HG02642 (cell line): ENCODE data around the gene CENATAC.
"Not testable (repeated sequence)": the region's sequence is repeated elsewhere in the genome, so short reads cannot be mapped to it uniquely, and the experiment has no call there.

ENCODE experiments used
- ATAC-seq: cut with Tn5 transposase; IDR thresholded peaks from one replicate; pipeline ENCODE4 v1.9.1; 2021; ENCODE audit warnings: mild to moderate bottlenecking; ENCODE audit not compliant: unreplicated experiment, poor library complexity

Gene CENATAC

DNA sequence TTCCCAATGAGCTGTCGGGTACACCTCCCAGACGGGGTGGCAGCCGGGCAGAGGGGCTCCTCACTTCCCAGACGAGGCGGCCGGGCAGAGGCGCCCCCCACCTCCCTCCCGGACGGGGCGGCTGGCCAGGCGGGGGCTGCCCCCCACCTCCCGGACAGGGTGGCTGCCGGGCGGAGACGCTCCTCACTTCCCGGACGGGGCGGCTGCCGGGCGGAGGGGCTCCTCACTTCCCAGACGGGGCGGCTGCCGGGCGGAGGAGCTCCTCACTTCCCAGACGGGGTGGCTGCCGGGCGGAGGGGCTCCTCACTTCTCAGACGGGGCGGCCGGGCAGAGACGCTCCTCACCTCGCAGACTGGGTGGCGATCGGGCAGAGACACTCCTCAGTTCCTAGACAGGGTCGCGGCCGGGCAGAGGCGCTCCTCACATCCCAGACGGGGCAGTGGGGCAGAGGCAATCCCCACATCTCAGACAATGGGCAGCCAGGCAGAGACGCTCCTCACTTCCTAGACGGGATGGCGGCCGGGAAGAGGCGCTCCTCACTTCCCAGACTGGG, 6.4 kb upstream of the CENATAC start:
- not testable (repeated sequence) for ATAC-seq

- peak; percentile 7 for ATAC-seq
Measured at GRCh38 chr11:118996926-118997626, 862 bp upstream of the CENATAC start.

DNA sequence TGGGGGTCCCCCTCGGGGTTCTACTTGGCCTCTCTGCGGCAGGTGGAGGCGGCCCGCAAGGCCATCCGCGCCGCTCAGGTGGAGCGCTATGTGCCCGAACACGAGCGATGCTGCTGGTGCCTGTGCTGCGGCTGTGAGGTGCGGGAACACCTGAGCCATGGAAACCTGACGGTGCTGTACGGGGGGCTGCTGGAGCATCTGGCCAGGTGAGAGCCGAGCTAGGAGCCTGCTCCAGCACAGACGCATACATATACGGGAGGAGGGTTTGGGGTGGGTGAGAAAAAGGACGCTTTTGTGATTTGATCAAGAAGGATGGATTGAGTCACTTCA, 415 bp downstream of the CENATAC start:
- ATAC-seq: no peak

GRCh38 chr11:118998822-118999221, 884 bp downstream of the CENATAC start:
- no peak for ATAC-seq

- no peak for ATAC-seq
Measured at GRCh38 chr11:119000906-119001305, 3.0 kb downstream of the CENATAC start.

- ATAC-seq: no peak
Measured at GRCh38 chr11:119006656-119007055, 8.7 kb downstream of the CENATAC start.

DNA sequence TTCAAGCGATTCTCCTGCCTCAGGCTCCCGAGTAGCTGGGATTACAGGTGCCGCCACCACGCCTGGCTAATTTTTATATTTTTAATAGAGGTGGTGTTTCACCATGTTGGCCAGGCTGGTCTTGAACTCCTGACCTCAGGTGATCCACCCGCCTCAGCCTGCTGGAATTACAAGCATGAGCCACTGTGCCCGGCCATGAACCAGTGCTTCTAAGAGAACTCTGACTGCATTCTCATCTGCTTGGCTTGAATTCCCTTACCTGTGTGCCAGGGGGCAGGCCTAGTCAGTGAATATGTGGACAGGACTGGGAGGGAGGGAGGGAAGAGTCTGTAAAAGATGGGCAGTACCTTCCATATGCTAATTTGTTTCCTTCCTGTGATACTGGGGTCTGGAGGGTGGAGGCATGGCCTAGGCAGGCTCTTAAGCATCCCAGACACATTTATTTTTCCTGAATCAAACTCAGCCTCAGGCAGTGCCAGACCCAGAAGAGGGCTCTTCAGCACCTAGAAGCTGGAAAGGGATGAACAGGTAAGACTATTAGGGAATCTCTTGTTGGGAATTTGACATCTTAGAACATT, 13.6 kb downstream of the CENATAC start:
- no peak for ATAC-seq

DNA sequence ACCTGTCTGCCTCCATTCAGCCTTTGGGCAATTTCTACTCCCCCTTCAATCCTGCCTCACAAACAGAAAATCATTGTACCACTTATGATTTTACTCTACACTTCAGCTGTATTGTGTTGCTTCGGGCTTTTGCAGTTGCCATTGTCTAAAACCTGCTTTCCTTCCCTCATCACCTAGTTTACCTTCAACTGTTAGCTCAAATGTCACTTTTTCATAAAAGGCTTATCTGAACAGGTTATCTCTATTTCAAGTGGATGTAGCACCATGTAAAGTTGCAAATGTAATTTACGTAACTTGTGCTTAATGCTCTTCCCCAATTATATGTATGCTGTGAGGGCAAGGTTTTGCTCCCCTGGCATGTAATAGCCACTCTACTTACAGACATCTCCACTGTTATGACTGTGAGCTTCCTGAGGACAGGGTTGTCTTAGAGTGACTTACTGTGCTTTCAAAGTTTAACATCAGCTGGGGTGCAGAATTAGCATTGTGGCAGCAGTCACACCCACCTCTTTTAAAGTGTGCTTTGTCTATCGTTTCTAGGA, 14.8 kb downstream of the CENATAC start:
- ATAC-seq: no peak

GRCh38 chr11:119014209-119014924, 16.4 kb downstream of the CENATAC start:
- ATAC-seq: no peak

DNA sequence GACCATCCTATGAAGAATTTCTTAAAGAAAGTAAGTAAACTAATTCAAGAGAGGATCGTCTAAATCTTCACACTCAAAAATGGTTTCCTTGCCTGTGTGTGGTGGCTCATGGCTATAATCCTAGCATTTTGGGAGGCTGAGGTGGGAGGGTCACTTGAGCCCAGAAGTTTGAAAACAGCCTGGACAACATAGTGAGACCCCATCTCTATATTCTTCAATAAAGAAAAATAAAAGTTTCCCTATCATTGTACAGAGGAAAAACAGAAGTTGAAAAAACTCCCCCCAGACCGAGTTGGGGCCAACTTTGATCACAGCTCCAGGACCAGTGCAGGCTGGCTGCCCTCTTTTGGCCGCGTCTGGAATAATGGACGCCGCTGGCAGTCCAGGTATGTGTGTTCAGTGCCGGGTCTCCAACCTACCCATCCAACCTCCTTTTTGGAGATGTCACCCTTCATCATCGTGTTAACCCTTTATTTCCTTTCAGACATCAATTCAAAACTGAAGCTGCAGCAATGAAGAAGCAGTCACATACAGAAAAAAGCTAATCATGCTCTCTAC, 17.2 kb downstream of the CENATAC start:
- ATAC-seq: no peak

GRCh38 chr11:119016216-119017009, 18.5 kb downstream of the CENATAC start:
- ATAC-seq: no peak

GRCh38 chr11:119017377-119017776, 19.4 kb downstream of the CENATAC start:
- not testable (repeated sequence) for ATAC-seq

- ATAC-seq: peak; percentile 90
Measured at GRCh38 chr11:119018074-119018938, 20.4 kb downstream of the CENATAC start, which contains the start of the genes RPS25 and TRAPPC4. Gene RPS25, minus strand, starts transcription at chr11:119018343. Its CDS starts 59 bp downstream, at chr11:119018284. Gene TRAPPC4, plus strand, starts transcription at chr11:119018766. Its CDS starts 30 bp downstream, at chr11:119018796.

- no peak for ATAC-seq
Measured at GRCh38 chr11:119019996-119020395, 22.1 kb downstream of the CENATAC start.

DNA sequence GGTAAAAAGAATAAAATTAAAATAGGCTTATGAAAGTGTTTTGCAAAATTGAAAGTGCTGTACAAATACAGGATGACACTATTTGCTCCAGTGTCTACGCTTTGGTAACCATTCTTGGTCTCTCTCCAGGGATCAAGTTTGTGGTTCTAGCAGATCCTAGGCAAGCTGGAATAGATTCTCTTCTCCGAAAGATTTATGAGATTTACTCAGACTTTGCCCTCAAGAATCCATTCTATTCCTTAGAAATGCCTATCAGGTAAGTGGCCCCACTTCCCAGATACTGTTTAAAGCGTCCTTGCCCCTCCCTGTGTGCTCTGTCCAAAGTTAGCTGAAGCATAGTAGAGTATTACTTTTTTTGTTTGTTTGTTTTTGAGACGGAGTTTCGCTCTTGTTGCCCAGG, 23.7 kb downstream of the CENATAC start:
- ATAC-seq: no peak

DNA sequence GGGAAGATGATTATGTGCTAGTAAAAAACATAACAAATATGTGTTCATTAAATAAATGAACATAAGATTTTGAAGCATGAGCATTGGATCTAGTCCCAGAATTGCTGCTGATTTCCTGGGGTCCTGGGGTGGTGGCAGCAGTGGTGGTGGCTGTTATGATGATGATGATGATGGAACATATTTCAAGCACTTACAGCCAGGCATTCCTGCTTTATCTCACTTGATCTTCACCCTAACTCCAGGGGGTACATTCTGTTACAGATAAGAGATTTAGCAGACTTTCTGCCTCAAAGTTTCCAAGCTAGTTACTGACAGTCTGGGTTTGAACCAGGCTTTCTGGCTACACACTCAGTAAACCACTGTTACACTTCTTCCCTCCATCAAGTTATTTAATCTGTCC, 25.8 kb downstream of the CENATAC start:
- no peak for ATAC-seq

- no peak for ATAC-seq
Measured at GRCh38 chr11:119024430-119025098, 26.6 kb downstream of the CENATAC start.

GRCh38 chr11:119025099-119025473, 27.1 kb downstream of the CENATAC start:
- no peak for ATAC-seq
